HEK293T (cell line): Measurements from ENCODE around the gene DSG2.

Experiments
- ARNT ChIP-seq: fragments of 450-650 bp; IDR thresholded peaks from 2 replicates; pipeline ENCODE4 v1.6.1; 2017; ENCODE audit warnings: mild to moderate bottlenecking
- BHLHE40 ChIP-seq: fragments of 450-650 bp; IDR thresholded peaks from 2 replicates; pipeline ENCODE4 v1.6.1; 2016; ENCODE audit warnings: mild to moderate bottlenecking, moderate library complexity, borderline replicate concordance
- ELF4 ChIP-seq: fragments of 450-650 bp; IDR thresholded peaks from 2 replicates; pipeline ENCODE4 v1.6.1; 2017; ENCODE audit warnings: antibody characterized with exemption
- FOXK2 ChIP-seq: fragments of 450-650 bp; IDR thresholded peaks from 2 replicates; pipeline ENCODE4 v1.6.1; 2016; ENCODE audit warnings: mild to moderate bottlenecking
- FOXM1 ChIP-seq: fragments of 450-650 bp; IDR thresholded peaks from 2 replicates; pipeline ENCODE4 v1.6.1; 2017; ENCODE audit warnings: mild to moderate bottlenecking, borderline replicate concordance
- HDGF ChIP-seq: fragments of 450-650 bp; IDR thresholded peaks from 2 replicates; pipeline ENCODE4 v1.6.1; 2017; ENCODE audit warnings: antibody characterized with exemption, borderline replicate concordance
- PKNOX1 ChIP-seq: fragments of 450-650 bp; IDR thresholded peaks from 2 replicates; pipeline ENCODE4 v1.6.1; 2016
- SP1 ChIP-seq: fragments of 450-650 bp; IDR thresholded peaks from 2 replicates; pipeline ENCODE4 v1.6.1; 2017
- SUZ12 ChIP-seq: fragments of 450-650 bp; IDR thresholded peaks from 2 replicates; pipeline ENCODE4 v1.6.1; 2016; ENCODE audit warnings: mild to moderate bottlenecking

GRCh38 chr18:31573051-31573450 lies 75.1 kb downstream of the DSG2 start:
- TF ChIP-seq FOXK2 (no peak), ARNT (no peak), FOXM1 (no peak), SP1 (no peak), ELF4 (no peak), SUZ12 (no peak), HDGF (no peak), BHLHE40 (no peak), PKNOX1 (no peak)
